Bone marrow (tissue), 2 donors: ENCODE data around the gene ARHGAP8.
"Not testable (repeated sequence)": the region's sequence is repeated elsewhere in the genome, so short reads cannot be mapped to it uniquely, and the experiment has no call there.

Experiments used
- DNase-seq, 2 donors: peaks; one replicate each; lab custom pipeline; 2025; lab: John Stamatoyannopoulos, UW

Gene ARHGAP8

DNA sequence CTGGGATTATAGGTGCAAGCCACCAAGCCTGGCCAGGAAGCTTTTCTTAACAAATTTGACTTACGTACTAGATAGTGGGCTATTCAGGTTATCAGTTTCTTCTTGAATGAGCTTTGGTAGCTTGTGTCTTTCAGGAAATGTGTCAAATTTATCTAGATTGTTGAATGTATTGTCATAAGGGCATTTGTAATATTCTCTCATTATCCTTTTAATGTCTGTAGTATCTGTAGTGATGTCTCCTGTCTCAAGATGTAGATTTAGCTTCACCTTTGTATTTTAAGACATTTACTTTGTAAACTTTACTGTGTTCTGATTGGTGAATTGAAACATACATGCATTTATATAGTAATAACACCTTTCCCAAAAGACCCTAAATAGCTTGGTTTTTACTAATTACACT is 20.7 kb downstream of the ARHGAP8 start:
- DNase-seq = no peak

DNA sequence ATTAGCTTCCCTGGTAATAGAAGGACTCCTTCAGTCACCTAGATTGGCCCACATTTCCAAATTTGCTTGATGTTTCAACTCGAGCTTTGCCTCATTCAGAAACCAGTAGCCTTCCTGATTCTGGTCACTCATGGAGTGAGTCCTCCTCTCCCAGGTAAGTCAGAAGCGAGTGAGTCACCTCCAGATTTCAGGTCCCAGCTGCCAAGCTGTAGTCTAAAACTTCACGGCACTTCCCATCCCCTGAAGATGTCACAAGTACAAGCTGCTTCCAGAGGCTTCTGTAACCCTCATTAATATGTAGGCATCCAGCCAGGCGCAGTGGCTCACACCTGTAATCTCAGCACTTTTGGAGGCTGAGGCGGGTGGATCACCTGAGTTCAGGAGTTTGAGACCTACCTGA is 23.5 kb downstream of the ARHGAP8 start:
- no peak for DNase-seq

DNA sequence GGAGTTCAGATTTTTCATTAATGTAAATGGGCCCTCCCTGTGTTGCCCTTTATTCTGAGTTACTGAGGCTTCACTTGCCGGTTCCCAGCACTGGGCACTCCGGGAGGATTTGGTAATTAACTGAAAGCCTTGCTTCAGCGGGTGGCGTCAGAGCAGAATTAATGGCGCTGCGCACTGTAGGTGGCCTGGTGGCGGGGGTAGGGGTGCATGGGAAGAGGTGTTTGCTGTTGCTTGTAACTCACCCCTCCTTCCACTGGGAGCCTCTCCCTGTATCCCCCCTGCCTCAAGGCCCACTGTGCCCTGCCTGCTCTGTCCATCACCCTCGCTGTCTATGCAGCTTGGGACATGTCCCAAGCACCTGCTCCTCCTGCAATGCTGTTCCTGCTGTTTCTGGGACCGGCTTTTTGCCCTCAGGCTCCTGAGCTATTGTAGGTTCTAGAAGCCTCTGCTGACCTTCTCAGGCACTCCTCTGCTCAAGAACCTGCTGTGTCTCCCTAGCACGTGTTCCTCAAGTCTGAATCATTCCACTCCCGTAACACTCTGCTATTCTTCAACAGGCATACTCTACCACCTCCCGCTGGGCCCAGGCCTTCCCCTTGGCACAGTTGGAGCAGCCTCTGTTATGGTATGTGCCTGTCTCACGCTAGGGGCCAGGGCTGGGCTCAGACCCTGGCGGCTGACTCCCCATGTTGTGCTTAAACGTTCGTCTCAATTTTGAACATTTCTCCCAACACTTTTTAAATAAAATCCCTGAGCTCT is 24.4 kb downstream of the ARHGAP8 start:
- no peak for DNase-seq

DNA sequence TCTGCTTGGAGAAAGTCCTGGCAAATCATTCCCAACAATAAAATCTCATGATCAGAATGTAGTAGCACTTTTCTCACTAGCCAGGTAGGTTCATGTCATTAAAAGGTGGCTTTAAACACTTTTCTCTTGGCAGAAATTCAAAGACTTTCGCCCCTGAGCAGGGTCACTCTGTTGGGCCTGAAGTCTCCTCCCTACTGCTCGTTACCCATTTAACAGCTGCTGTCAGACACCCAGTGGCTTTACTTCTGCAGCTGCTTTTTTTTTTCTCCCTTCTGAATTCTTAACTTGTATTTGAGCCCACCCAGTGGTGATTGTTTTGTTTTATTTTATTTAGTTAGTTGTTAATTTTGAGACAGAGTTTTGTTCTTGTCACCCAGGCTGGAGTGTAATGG is 25.0 kb downstream of the ARHGAP8 start:
- no peak for DNase-seq

DNA sequence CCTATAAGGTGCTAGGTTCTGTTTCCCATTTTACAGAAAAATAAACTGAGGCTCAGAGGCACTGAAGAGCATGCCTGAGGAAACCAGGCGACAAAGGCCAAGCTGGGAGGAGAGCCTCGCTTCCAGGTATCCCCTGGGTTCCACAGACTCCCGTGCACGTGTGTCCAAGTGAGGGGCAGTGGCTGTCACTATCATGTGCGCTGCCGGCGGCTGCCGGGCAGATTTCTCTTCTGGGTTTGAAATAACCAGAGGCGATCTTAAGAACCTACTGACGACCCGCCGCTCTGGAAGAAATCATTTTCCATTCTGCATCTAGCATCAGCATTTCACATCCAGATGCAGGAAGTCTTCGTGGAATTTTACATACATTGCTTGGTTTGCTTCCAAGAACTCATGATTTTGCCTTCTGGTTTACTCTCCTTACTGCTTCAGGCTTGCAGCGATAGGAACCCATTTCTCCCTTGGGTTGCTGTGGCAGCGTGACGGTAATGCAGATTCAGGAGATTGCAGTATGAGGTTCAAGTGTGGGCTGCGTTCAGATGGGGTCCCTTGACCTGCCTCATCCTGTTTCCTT is 28.6 kb downstream of the ARHGAP8 start:
- no peak for DNase-seq

DNA sequence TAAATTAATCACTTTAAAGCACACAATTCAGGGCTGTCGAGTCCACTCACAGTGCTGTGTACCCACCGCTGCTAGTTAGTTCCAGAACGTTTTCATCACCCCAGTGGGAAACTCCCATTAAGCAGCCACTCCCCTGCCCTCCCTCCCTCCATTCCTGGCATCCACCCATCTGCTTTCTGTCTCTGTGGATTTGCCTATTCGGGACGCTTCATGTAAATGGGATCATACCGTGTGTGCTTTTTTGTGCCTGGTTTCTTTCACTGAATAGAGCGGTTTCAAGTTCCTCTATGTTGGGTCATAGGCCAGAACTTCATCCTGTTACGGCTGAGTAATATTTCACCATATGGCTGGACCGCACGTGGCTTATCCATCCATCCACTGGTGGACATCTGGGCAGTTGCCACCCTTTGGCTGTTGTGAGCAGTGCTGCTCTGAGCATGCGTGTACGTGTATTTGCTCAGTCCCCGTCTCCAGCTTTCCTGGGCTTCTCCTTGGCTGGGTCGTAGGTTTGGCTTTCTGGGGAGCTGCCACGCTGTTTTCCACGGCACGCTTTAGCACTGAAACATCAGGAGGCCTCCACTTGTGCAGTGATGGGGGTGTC is 30.1 kb downstream of the ARHGAP8 start:
- no peak for DNase-seq

DNA sequence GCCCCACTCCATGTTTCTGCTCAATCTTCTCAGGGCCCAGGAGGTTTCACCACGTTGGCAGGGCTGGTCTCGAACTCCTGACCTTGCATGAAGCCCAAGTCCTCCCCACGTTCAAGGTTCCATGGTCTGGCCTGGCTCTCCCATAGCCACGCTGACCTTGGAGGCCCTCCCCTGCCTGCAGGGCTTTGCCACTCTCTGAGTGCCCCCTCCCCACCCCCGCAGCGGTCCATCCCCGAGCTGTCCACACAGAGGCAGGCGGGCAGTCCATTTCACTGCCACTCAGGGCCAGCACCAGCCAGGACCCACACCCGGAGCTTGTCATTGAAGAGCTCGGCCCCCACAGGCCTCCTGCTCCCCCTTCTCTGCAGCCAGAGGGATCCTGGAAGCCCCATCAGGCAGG is 30.7 kb downstream of the ARHGAP8 start:
- DNase-seq = no peak

DNA sequence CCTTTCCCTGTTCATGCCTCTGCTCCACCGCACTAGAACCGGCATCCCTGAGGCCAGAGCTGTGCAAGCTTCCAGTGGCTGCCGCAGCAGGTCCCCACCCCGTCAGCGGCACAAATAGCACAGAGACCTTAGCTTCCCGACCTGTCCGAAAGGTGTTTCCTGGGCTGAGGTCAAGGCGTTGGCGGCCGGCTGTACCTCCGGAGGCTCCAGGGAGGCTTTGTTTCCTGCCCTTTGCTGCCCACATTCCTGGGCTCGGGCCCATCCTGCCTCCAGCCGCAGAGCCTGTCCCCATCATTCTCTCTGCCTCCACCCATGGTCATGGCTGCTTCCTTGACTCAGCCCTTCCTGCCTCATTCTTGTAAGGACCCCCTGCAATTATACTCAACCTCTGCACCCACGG is 31.2 kb downstream of the ARHGAP8 start:
- no peak for DNase-seq

DNA sequence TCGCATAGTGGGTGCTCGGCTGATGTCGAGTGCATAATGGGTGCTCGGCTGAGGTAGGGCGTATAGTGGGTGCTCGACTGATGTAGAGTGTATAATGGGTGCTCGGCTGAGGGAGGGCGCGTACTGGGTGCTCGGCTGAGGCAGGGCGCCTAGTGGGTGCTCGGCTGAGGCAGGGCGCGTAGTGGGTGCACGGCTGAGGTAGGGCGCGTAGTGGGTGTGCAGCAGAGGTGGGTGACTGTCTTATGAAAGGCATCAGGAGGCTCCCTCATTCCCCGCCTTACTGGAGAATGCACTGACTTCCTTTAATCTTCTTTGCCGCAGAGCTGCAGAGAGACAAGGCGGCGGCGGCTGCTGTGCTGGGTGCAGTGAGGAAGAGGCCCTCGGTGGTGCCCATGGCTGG is 33.8 kb downstream of the ARHGAP8 start:
- DNase-seq = no peak

DNA sequence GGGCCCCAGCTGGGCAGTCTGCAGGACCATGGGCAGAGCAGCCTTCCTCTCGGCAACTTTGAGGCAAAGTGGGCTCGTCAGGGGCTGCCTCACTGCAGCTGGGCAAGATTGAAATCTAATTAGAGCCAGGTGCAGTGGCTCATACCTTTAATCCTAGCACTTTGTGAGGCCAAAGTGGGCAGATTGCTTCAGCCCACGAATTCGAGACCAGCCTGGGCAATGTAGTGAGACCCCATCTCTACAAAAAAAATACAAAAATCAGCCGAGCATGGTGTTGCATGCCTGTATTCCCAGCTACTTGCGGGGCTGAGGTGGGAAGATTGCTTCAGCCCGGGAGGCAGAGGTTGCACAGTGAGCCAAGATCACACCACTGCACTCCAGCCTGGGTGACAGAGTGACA is 34.2 kb downstream of the ARHGAP8 start:
- DNase-seq = no peak

DNA sequence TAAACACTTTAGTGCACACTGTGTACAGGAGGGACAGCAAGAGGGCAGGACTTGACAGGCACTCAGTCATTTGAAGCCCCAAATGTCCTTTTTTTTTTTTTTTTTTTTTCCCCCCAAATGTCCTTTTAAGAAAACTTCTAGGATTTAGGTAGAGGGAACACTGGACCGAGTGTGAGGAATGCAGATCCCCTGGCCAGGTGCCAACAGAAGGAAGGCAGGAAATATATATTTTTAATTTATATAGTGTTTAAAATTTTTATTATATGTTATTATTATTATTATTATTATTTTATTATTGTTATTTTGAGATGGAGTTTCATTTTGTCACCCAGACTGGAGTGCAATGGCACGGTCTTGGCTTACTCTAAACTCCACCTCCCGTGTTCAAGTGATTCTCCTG is 35.5 kb downstream of the ARHGAP8 start:
- DNase-seq = no peak

DNA sequence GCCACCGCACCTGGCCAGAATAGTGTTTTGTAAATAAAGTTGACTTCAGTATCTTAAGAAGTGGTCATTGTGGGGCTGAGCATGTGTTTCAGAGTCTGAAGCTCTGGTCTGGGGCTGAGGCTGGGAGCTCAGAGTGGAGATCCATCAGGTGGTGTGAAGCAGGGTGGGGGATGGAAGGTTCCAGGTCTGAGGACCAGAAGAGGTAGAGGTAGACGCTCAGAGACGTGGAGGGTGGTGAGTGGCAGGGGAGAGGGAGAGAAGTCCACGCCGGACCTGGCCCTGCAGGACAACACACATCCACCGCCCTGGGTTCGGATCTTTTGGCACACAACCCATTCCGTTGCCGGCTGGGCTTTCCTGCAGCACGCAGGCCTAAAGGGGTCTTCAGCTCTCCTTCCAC is 40.7 kb downstream of the ARHGAP8 start:
- no peak for DNase-seq

DNA sequence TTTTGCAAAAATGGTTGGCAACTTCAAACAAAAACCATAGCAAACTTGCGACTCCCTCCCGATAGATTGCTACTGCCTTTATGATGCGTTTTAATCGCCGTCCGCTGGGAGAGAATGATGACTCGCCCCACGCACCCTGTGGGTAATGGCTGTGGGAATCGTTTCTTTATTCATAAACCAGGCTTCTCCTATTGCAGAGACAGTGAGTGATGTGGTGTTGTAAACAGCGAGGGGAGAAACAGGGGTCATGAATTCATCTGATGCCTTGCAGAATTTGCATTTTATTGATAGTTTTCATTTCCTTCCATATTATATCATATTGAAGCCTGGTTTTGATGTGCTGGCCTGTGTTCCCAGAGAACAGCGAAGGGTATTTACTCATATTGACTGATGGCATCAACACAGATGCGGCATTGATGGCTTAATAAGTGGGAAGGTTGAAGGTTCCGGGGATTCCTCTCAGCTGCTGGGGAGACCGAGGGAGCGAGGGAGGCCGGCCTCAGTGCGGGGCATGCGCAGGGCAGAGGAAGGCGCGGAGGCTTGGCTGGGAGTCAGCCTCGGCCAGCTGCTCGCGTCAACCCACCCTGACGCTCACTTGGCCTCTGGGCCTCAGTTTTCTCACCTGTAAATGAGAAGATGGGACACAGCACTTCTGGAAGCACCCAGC is 41.3 kb downstream of the ARHGAP8 start:
- no peak for DNase-seq

DNA sequence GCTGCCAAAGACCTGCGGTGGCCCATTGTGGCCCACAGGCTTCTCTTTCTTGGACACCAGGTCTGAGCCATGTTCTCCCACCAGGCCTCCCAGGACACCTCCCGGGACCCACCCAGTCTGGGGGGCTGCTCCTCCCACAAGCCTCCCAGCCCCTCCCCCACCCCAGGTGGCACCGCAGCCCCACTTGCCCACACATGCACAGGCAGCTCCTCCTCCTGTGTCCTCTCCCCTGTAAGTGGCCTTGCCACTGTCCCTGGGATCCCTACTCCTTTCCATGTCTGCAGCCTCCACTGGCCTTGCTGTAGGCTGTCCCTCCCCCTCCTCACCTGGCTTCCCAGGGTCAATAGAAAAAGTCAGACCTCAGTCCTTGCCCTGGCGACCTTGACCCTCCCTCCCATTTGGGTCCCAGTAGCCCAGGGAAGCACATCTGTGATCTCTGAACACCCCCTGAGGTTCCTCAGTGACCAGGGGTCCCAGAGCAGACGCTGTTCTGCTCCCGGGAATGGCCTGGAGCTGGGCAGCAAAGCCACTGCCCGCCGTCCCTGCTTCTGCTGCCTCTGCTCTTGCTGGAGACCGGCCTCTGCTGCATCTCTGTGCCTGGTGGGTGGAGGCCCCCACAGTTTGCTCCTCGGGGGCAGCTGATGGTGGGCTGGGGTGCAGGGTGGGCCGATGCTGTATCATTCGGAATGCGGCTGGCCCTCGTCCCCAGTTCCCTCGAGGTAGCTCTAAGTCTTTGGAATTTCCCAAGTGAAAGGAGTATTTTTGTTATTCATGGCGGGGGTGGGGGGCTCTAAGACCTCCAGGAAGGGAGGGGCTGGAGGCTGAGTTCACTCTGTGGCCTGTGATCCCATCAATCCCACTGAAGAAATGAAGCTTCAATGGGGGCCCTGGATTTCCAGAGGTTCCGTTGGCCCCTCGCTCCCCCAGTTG is 43.6 kb downstream of the ARHGAP8 start:
- no peak for DNase-seq

DNA sequence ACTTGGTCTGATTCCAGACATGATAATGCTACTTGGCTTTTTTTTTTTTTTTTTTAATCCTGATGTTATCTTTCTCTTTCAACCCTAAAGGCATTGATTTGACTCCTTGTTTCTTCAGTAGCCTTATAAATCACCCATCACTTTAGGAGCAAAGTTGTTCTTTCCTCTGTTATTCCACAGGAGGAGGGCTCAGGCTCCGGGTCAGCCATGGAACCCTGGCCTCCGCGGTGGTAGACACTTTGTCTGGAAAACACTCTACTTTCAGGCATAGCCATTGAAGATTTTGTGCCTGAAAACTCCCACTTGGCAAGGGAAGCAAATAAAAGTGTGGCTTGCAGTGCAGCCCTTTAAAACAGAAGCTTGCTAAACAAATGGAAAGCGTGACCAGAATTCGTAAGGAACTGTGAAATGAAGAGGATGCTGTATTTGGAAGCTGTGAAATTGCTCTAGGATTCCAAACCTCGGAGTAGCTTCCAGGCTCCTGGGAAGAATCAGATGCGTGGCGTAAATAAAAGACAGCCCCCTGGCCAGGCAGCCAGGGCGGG is 44.9 kb downstream of the ARHGAP8 start:
- DNase-seq = no peak

DNA sequence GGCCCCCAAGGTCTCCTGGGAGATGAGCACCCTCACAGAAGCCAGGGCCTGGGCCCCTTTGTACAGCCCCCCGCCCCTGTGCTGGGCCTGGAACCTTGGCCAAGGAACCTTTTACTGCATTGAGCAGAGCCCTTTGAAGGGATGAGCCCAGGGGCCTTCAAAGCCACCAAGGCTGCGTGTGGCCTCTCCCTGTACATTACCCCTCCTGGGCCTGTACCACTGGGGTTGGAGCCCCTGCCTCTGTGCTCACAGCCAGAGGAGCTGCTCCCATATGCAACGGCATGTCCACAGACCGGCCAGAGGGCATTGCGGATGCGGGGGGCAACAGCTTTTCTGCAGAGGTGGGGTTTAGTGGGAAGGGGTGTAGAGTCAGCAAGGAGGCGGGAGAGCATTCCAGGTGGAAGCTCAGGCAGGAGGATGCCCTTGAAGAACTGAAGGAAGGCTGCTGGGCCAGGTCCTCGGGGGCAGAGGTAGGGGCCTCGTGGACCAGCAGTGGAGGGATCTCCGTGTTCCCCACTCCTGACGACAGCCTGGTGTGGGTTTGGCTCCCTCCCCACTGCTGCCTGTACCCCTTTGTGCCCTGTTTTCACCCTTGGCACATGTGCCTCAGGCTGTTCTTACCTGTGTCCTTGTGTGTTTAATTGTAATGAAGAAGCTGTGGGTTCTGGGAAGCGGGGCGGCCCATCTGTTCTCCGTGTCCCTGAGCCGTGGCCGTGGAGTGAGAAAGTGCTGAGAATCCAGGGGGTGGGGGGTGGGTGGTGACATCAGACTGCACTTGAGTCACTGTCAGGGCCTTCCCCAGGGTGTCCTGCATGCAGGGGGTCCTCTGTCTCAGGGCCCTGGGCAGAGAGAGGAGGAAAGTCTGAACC is 46.9 kb downstream of the ARHGAP8 start:
- DNase-seq = no peak

DNA sequence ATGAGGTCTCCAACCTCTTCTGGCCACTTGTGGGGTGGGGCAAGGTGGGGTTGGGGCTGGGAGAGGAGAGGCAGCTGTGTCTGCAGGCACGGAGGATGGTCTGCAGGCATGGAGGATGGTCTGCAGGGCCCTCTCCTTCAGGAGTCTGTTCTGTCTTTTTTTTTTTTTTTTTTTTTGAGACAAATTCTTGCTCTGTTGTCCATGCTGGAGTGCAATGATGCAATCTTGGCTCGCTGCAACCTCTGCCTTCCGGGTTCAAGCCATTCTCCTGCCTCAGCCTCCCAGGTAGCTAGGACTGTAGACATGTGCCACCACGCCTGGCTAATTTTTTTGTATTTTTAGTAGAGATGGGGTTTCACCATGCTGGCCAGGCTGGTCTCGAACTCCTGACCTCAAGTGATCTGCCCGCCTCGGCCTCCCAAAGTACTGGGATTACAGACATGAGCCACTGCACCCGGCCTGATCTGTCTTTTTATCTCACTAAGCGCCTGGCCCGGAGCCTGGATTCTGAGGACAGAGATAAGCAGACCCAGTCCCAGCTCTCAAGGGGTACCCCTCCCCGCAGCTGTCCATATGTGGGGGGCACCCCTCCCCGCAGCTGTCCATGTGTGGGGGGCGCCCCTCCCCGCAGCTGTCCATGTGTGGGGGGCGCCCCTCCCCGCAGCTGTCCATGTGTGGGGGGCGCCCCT is 47.7 kb downstream of the ARHGAP8 start:
- not testable (repeated sequence) for DNase-seq

DNA sequence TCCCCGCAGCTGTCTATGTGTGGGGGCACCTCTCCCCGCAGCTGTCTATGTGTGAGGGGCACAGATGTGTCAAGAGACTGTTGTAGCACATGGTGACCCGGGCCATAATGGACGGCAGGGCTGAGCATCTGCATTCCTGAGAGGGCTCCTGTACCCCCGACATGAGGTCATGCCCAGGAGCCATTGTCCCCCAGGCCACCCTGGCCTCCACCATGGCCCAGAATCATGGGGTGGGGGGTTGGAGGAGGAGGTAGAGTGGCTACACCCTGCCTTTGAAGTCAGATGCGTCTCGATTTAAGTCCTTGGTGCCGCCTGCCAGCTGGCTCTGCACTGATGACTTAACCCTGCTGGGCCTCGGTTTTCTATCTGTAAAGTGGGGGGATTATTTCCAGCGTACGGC is 49.1 kb downstream of the ARHGAP8 start:
- no peak for DNase-seq

DNA sequence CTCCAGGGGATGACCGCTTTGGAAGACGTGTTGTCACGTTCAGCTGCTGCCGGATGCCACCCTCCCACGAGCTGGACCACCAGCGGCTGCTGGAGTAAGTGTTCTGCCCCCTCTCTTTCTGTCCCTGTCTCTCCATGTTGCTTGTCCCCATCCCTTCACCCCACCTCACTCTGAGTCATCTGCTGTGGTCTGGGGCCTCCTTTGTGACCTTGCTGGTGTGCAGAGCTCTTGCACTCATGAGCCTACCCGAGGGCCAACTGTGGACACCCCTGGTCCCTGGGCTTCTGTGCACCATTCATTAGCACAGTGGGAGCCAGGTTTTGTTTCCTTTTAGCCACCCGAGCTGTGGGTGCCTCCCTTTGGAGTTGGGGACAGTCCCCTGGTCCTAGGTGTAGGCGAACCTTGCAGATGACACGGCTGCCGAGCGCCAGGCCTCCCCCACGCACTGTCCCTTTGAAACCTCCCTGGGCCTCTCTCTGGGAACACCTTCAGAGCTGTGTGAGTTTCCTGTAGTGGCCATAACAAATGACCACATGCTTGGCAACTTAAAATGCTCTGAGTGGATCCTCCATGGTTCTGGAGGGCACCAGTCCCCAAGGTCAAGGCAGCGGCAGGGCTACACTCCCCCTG is 49.8 kb downstream of the ARHGAP8 start:
- no peak for DNase-seq

DNA sequence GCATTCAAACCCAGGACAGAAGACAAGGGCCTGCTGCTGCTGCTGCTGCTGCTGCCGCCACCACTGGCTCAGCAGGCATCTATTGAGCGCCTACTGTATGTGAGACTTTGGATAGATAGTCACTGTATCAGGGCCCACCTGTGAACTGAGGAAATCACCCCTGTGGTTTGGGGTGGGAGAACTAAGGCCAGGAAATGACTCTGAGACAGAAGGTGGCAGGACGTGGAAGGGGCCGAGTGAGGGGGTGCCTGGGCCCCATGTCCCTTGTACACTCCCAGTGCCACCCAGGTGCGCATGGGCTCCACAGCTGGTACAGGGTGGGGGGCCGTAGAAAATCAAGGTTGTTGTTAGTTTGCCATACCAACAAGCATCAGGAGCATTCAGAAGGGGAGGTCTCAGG is 50.6 kb downstream of the ARHGAP8 start:
- no peak for DNase-seq
